ENCODE measurements around the gene MYL6. TPM values are rescaled to one million over a fixed set of nuclear protein-coding genes. Genes with fewer than 3 reads are reported as not detected.

The MYL6 gene
- total RNA-seq, 8 experiments from 2014 or later = 1,063 to 2,469 (median 1,244) TPM

- H3K27ac ChIP-seq = no peak overlapping the region
- H3K4me3 ChIP-seq = no peak overlapping the region
- peak; percentile 77 to 92 (median 87) for ATAC-seq (replicated peaks in 6 of 8)
- H3K4me1 ChIP-seq (replicated peaks in 1 of 2) = no peaks in the 10 kb centered on the region
- in situ Hi-C loops (cut with MboI; ENCODE audit: low pct_unique_long_range_greater_than_20kb in 2 of 9, low sequenced_read_pairs in 9 of 9, unreplicated experiment in 9 of 9) = no loop called here
- 27 to 100% (median 62%) methylated on average over 1 to 14 of the region's 14 CpGs; no CpG with 5 or more reads in 1 of the 10 experiments for WGBS, 10 experiments
Observed at GRCh38 chr12:56206452-56207166, 48.5 kb downstream of the MYL6 start.

GRCh38 chr12:56208006-56208405 is 49.8 kb downstream of the MYL6 start:
- in situ Hi-C loops (cut with MboI; ENCODE audit: low pct_unique_long_range_greater_than_20kb in 2 of 9, low sequenced_read_pairs in 9 of 9, unreplicated experiment in 9 of 9) = no loop called here

More at GRCh38 chr12:56208006-56208405, 49.8 kb downstream of the MYL6 start:
- ATAC-seq (replicated peaks in 6 of 8) = no peak
- no peaks in the 10 kb centered on the region for H3K4me1 ChIP-seq (replicated peaks in 1 of 2)
- WGBS, 10 experiments = 40 to 100% (median 94%) methylated on average over 1 to 5 of the region's 6 CpGs; no CpG with 5 or more reads in 2 of the 10 experiments
- H3K4me3 ChIP-seq = no peak overlapping the region
- H3K27ac ChIP-seq = no peak overlapping the region

Other genes starting within 250 kb of the MYL6 start
- 10 to 100 TPM; 20.1 to 44.4 (median 31.7) TPM for gene PYM1, start 230.5 kb upstream of the MYL6 start, total RNA-seq
- 10 to 100 TPM in 4 of 8 experiments, 1 to 10 TPM in 4; 3.4 to 63.0 (median 9.2) TPM for gene DGKA, start 227.2 kb upstream of the MYL6 start, total RNA-seq
- 10 to 100 TPM in 1 of 8 experiments, 1 to 10 TPM in 6, under 1 TPM in 1; 0.86 to 14.4 (median 1.7) TPM for gene PMEL, start 192.3 kb upstream of the MYL6 start, total RNA-seq
- gene CDK2, start 191.5 kb upstream of the MYL6 start, total RNA-seq = 10 to 100 TPM in 4 of 8 experiments, 1 to 10 TPM in 4; 6.0 to 43.0 (median 15.8) TPM
- 10 to 100 TPM; 56.3 to 95.6 (median 76.0) TPM for gene RAB5B, start 184.3 kb upstream of the MYL6 start, total RNA-seq
- gene SUOX, start 161.1 kb upstream of the MYL6 start, total RNA-seq = 10 to 100 TPM; 10.4 to 23.0 (median 17.0) TPM
- gene IKZF4, start 137.3 kb upstream of the MYL6 start, total RNA-seq = 1 to 10 TPM; 1.4 to 8.6 (median 6.4) TPM
- gene RPS26, start 116.4 kb upstream of the MYL6 start, total RNA-seq = 1,000 to 10,000 TPM in 1 of 8 experiments, 100 to 1,000 TPM in 7; 282 to 1,536 (median 616) TPM
- 1 to 10 TPM in 7 of 8 experiments, under 1 TPM in 1; 0.63 to 7.2 (median 2.1) TPM for gene ERBB3, start 78.2 kb upstream of the MYL6 start, total RNA-seq
- gene PA2G4, start 53.8 kb upstream of the MYL6 start, total RNA-seq = 100 to 1,000 TPM in 4 of 8 experiments, 10 to 100 TPM in 4; 60.8 to 254 (median 99.3) TPM
- gene RPL41, start 41.7 kb upstream of the MYL6 start, total RNA-seq = 1,000 to 10,000 TPM; 2,948 to 7,132 (median 5,415) TPM
- 10 to 100 TPM in 3 of 8 experiments, 1 to 10 TPM in 5; 5.8 to 11.7 (median 8.0) TPM for gene ZC3H10, start 40.1 kb upstream of the MYL6 start, total RNA-seq
- 10 to 100 TPM; 13.4 to 54.6 (median 44.2) TPM for gene ESYT1, start 30.1 kb upstream of the MYL6 start, total RNA-seq
- gene MYL6B, start 5.8 kb upstream of the MYL6 start, total RNA-seq = 100 to 1,000 TPM in 5 of 8 experiments, 10 to 100 TPM in 3; 61.3 to 217 (median 142) TPM
- gene SMARCC2, start 31.1 kb downstream of the MYL6 start, total RNA-seq = 100 to 1,000 TPM in 1 of 8 experiments, 10 to 100 TPM in 7; 18.1 to 110 (median 77.9) TPM
- 10 to 100 TPM; 28.9 to 62.1 (median 41.7) TPM for gene RNF41, start 63.6 kb downstream of the MYL6 start, total RNA-seq
- 10 to 100 TPM; 22.1 to 61.7 (median 51.1) TPM for gene NABP2, start 66.0 kb downstream of the MYL6 start, total RNA-seq
- gene SLC39A5, start 71.7 kb downstream of the MYL6 start, total RNA-seq = 1 to 10 TPM in 3 of 8 experiments, under 1 TPM in 3, not detected in 2; 0.49 to 2.6 (median 1.1) TPM
- 10 to 100 TPM in 6 of 8 experiments, 1 to 10 TPM in 2; 5.3 to 30.7 (median 12.0) TPM for gene ANKRD52, start 100.0 kb downstream of the MYL6 start, total RNA-seq
- gene COQ10A, start 108.6 kb downstream of the MYL6 start, total RNA-seq = 10 to 100 TPM in 7 of 8 experiments, 1 to 10 TPM in 1; 6.8 to 17.4 (median 14.3) TPM
- gene CS, start 142.0 kb downstream of the MYL6 start, total RNA-seq = 100 to 1,000 TPM in 5 of 8 experiments, 10 to 100 TPM in 3; 66.8 to 208 (median 106) TPM
- 100 to 1,000 TPM; 102 to 231 (median 141) TPM for gene CNPY2, start 157.6 kb downstream of the MYL6 start, total RNA-seq
- 10 to 100 TPM; 20.3 to 97.3 (median 30.4) TPM for gene PAN2, start 175.6 kb downstream of the MYL6 start, total RNA-seq
- 1 to 10 TPM in 4 of 8 experiments, under 1 TPM in 4; 0.28 to 3.8 (median 1.1) TPM for gene IL23A, start 180.5 kb downstream of the MYL6 start, total RNA-seq
- gene STAT2, start 201.7 kb downstream of the MYL6 start, total RNA-seq = 100 to 1,000 TPM in 3 of 8 experiments, 10 to 100 TPM in 5; 26.5 to 458 (median 72.4) TPM
- gene APOF, start 204.5 kb downstream of the MYL6 start, total RNA-seq = under 1 TPM in 7 of 8 experiments, not detected in 1; 0.14 to 0.76 (median 0.36) TPM

Data from motor neuron (in vitro differentiated cells).